ENCODE measurements around the gene AP1G1. TPM values are rescaled to one million over a fixed set of nuclear protein-coding genes. Genes with fewer than 3 reads are reported as not detected.
A peak's percentile ranks its signal among the peaks of the same experiment; 100 is the strongest.

Gene AP1G1
- polyA plus RNA-seq, 2 donors, result 16.9 to 23.5 TPM

- Histone ChIP-seq H3K4me3 (ENCODE audit: low read depth in 1 of 2, low read length in 2 of 2) (peak overlapping the region; percentile 78 to 79), H3K27ac (ENCODE audit: low read depth in 2 of 2, low read length in 1 of 2) (peak overlapping the region; percentile 85 to 87), H3K36me3 (ENCODE audit: control insufficient read depth in 2 of 2, insufficient read depth in 2 of 2, low read length in 1 of 2) (no peaks in the 10 kb centered on the region), H3K9me3 (ENCODE audit: control insufficient read depth in 2 of 2, insufficient read depth in 1 of 2, low read depth in 1 of 2, low read length in 1 of 2) (no peaks in the 10 kb centered on the region), H3K27me3 (ENCODE audit: control insufficient read depth in 1 of 2, insufficient read depth in 2 of 2, low read length in 2 of 2) (no peaks in the 10 kb centered on the region), H3K4me1 (ENCODE audit: control insufficient read depth in 2 of 2, insufficient read depth in 2 of 2, low read length in 1 of 2) (no peaks in the 10 kb centered on the region)
- WGBS, 2 donors, result 0 to 1% methylated on average over 51 to 59 of the region's 59 CpGs
Measured at GRCh38 chr16:71722801-71723536, 85.7 kb downstream of the AP1G1 start.

DNA sequence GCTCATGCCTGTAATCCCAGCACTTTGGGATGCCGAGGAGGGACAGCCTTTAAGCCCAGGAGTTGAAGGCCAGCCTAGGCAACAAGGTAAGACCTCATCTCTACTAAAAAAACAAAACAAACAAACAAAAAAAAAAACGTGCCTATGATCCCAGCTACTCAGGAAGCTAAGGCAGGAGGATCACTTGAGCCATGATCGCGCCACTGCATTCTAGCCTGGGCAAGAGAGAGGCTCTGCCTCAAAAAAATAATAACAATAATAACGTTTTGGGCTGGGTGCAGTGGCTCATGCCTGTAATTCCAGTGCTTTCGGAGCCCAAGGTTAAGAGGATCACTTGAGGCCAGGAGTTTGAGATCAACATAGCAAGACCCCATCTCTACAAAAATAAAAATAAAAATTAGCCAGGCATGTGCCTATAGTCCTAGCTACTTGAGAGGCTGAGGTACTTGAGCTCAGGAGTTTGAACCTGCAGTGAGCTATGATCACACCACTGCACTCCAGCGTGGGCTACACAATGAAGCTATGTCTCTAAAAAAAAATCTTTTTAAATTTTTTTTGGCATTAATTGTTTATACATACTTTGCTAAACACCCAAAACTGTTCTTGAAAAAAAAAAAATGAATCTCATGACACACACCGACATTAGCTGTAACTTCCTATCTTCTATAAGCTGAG lies 87.4 kb downstream of the AP1G1 start:
- H3K36me3 ChIP-seq (ENCODE audit: control insufficient read depth in 2 of 2, insufficient read depth in 2 of 2, low read length in 1 of 2), result no peaks in the 10 kb centered on the region
- H3K27ac ChIP-seq (ENCODE audit: low read depth in 2 of 2, low read length in 1 of 2), result no peak overlapping the region
- H3K9me3 ChIP-seq (ENCODE audit: control insufficient read depth in 2 of 2, insufficient read depth in 1 of 2, low read depth in 1 of 2, low read length in 1 of 2), result no peaks in the 10 kb centered on the region
- H3K4me1 ChIP-seq (ENCODE audit: control insufficient read depth in 2 of 2, insufficient read depth in 2 of 2, low read length in 1 of 2), result no peaks in the 10 kb centered on the region
- no peaks in the 10 kb centered on the region for H3K27me3 ChIP-seq (ENCODE audit: control insufficient read depth in 1 of 2, insufficient read depth in 2 of 2, low read length in 2 of 2)
- WGBS, 2 donors, result 71 to 75% methylated on average over 8 of the region's 8 CpGs
- H3K4me3 ChIP-seq (ENCODE audit: low read depth in 1 of 2, low read length in 2 of 2), result no peak overlapping the region

DNA sequence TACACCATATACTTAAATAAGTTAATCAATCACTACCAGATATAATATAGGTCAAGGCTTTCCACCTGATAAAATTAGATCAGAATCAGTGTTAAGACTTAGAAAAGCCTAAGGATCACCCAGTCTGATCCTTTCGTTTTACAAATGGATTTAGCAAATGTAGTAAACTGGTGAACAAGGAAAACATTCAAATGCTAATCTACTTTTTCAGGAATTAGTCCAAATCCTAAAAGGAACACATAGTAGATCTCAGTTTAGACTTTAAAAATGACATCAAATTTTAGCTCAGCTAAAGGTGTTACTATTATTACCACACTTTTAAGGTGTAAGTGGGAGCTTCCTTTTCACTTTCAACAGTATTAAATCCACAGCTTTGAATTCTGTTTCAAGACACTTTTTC lies 96.1 kb downstream of the AP1G1 start:
- H3K4me3 ChIP-seq (ENCODE audit: low read depth in 1 of 2, low read length in 2 of 2), result no peak overlapping the region
- no peaks in the 10 kb centered on the region for H3K27me3 ChIP-seq (ENCODE audit: control insufficient read depth in 1 of 2, insufficient read depth in 2 of 2, low read length in 2 of 2)
- H3K9me3 ChIP-seq (ENCODE audit: control insufficient read depth in 2 of 2, insufficient read depth in 1 of 2, low read depth in 1 of 2, low read length in 1 of 2), result no peaks in the 10 kb centered on the region
- no peaks in the 10 kb centered on the region for H3K4me1 ChIP-seq (ENCODE audit: control insufficient read depth in 2 of 2, insufficient read depth in 2 of 2, low read length in 1 of 2)
- WGBS, 2 donors, result 65 to 83% methylated on average over 1 of the region's 1 CpG
- H3K36me3 ChIP-seq (ENCODE audit: control insufficient read depth in 2 of 2, insufficient read depth in 2 of 2, low read length in 1 of 2), result no peaks in the 10 kb centered on the region
- H3K27ac ChIP-seq (ENCODE audit: low read depth in 2 of 2, low read length in 1 of 2), result no peak overlapping the region

- no peak overlapping the region for H3K27ac ChIP-seq (ENCODE audit: low read depth in 2 of 2, low read length in 1 of 2)
- no peaks in the 10 kb centered on the region for H3K4me1 ChIP-seq (ENCODE audit: control insufficient read depth in 2 of 2, insufficient read depth in 2 of 2, low read length in 1 of 2)
- H3K27me3 ChIP-seq (ENCODE audit: control insufficient read depth in 1 of 2, insufficient read depth in 2 of 2, low read length in 2 of 2), result no peaks in the 10 kb centered on the region
- 74 to 80% methylated on average over 3 of the region's 3 CpGs for WGBS, 2 donors
- H3K9me3 ChIP-seq (ENCODE audit: control insufficient read depth in 2 of 2, insufficient read depth in 1 of 2, low read depth in 1 of 2, low read length in 1 of 2), result no peaks in the 10 kb centered on the region
- H3K36me3 ChIP-seq (ENCODE audit: control insufficient read depth in 2 of 2, insufficient read depth in 2 of 2, low read length in 1 of 2), result no peaks in the 10 kb centered on the region
- no peak overlapping the region for H3K4me3 ChIP-seq (ENCODE audit: low read depth in 1 of 2, low read length in 2 of 2)
Measured at GRCh38 chr16:71711789-71712188, 96.8 kb downstream of the AP1G1 start.

GRCh38 chr16:71709229-71709781 lies 99.3 kb downstream of the AP1G1 start:
- H3K27ac ChIP-seq (ENCODE audit: low read depth in 2 of 2, low read length in 1 of 2), result no peak overlapping the region
- H3K9me3 ChIP-seq (ENCODE audit: control insufficient read depth in 2 of 2, insufficient read depth in 1 of 2, low read depth in 1 of 2, low read length in 1 of 2), result no peaks in the 10 kb centered on the region
- 39 to 49% methylated on average over 2 of the region's 2 CpGs for WGBS, 2 donors
- no peak overlapping the region for H3K4me3 ChIP-seq (ENCODE audit: low read depth in 1 of 2, low read length in 2 of 2)
- H3K4me1 ChIP-seq (ENCODE audit: control insufficient read depth in 2 of 2, insufficient read depth in 2 of 2, low read length in 1 of 2), result no peaks in the 10 kb centered on the region
- H3K27me3 ChIP-seq (ENCODE audit: control insufficient read depth in 1 of 2, insufficient read depth in 2 of 2, low read length in 2 of 2), result no peaks in the 10 kb centered on the region
- no peaks in the 10 kb centered on the region for H3K36me3 ChIP-seq (ENCODE audit: control insufficient read depth in 2 of 2, insufficient read depth in 2 of 2, low read length in 1 of 2)

GRCh38 chr16:71708696-71709095 lies 99.9 kb downstream of the AP1G1 start:
- no peak overlapping the region for H3K4me3 ChIP-seq (ENCODE audit: low read depth in 1 of 2, low read length in 2 of 2)
- no peak overlapping the region for H3K27ac ChIP-seq (ENCODE audit: low read depth in 2 of 2, low read length in 1 of 2)
- H3K9me3 ChIP-seq (ENCODE audit: control insufficient read depth in 2 of 2, insufficient read depth in 1 of 2, low read depth in 1 of 2, low read length in 1 of 2), result no peaks in the 10 kb centered on the region
- no peaks in the 10 kb centered on the region for H3K36me3 ChIP-seq (ENCODE audit: control insufficient read depth in 2 of 2, insufficient read depth in 2 of 2, low read length in 1 of 2)
- no peaks in the 10 kb centered on the region for H3K4me1 ChIP-seq (ENCODE audit: control insufficient read depth in 2 of 2, insufficient read depth in 2 of 2, low read length in 1 of 2)
- 92 to 96% methylated on average over 2 of the region's 2 CpGs for WGBS, 2 donors
- H3K27me3 ChIP-seq (ENCODE audit: control insufficient read depth in 1 of 2, insufficient read depth in 2 of 2, low read length in 2 of 2), result no peaks in the 10 kb centered on the region

DNA sequence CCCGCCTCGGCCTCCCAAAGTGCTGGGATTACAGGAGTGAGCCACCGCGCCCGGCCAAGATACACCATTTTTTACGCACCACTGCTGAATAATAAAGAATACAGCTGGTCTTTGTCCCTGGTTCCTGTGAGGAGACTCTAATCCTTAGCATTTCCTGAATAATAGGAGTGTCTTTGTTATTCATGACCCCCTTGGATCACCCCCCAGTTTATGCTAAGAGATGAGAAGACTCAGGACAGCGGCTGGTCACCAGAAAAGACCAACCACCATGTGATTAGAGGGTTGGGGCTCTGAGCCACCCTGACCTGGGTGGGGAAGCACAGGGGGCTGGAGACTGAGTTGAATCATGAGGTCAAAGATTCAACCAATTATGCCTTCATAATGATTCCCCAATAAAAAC lies 101.4 kb downstream of the AP1G1 start:
- no peaks in the 10 kb centered on the region for H3K4me1 ChIP-seq (ENCODE audit: control insufficient read depth in 2 of 2, insufficient read depth in 2 of 2, low read length in 1 of 2)
- no peak overlapping the region for H3K4me3 ChIP-seq (ENCODE audit: low read depth in 1 of 2, low read length in 2 of 2)
- H3K36me3 ChIP-seq (ENCODE audit: control insufficient read depth in 2 of 2, insufficient read depth in 2 of 2, low read length in 1 of 2), result no peaks in the 10 kb centered on the region
- H3K27ac ChIP-seq (ENCODE audit: low read depth in 2 of 2, low read length in 1 of 2), result no peak overlapping the region
- 93 to 98% methylated on average over 6 to 7 of the region's 7 CpGs for WGBS, 2 donors
- no peaks in the 10 kb centered on the region for H3K27me3 ChIP-seq (ENCODE audit: control insufficient read depth in 1 of 2, insufficient read depth in 2 of 2, low read length in 2 of 2)
- H3K9me3 ChIP-seq (ENCODE audit: control insufficient read depth in 2 of 2, insufficient read depth in 1 of 2, low read depth in 1 of 2, low read length in 1 of 2), result no peaks in the 10 kb centered on the region

DNA sequence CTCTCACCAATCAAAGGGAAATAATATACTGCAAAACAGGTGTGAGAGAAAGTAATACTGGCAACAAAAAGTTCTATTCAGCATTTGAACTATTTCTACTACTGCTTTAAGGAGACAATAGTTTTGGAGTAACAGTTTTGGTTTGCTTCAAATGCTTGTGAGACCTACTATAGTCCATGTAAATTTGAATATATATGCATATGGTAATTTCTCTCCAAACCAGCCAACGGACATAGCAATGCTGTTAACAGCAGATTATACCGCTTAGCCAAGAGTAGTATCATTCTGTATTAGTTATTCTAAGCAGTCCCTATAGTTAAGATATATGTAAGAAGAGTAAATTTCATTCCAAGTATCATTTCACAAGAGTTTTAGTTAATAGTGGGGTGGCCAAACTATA lies 102.6 kb downstream of the AP1G1 start:
- Histone ChIP-seq H3K27me3 (ENCODE audit: control insufficient read depth in 1 of 2, insufficient read depth in 2 of 2, low read length in 2 of 2) (no peaks in the 10 kb centered on the region), H3K4me3 (ENCODE audit: low read depth in 1 of 2, low read length in 2 of 2) (no peak overlapping the region), H3K4me1 (ENCODE audit: control insufficient read depth in 2 of 2, insufficient read depth in 2 of 2, low read length in 1 of 2) (no peaks in the 10 kb centered on the region), H3K27ac (ENCODE audit: low read depth in 2 of 2, low read length in 1 of 2) (no peak overlapping the region), H3K9me3 (ENCODE audit: control insufficient read depth in 2 of 2, insufficient read depth in 1 of 2, low read depth in 1 of 2, low read length in 1 of 2) (no peaks in the 10 kb centered on the region), H3K36me3 (ENCODE audit: control insufficient read depth in 2 of 2, insufficient read depth in 2 of 2, low read length in 1 of 2) (no peaks in the 10 kb centered on the region)
- WGBS, 2 donors, result 91 to 96% methylated on average over 2 of the region's 2 CpGs

GRCh38 chr16:71703333-71703732 lies 105.3 kb downstream of the AP1G1 start:
- WGBS, 2 donors, result 87% methylated on average over 1 of the region's 1 CpG
- Histone ChIP-seq H3K4me1 (ENCODE audit: control insufficient read depth in 2 of 2, insufficient read depth in 2 of 2, low read length in 1 of 2) (peaks cover 0 to 3% of the 10 kb centered on the region in 2 donors), H3K4me3 (ENCODE audit: low read depth in 1 of 2, low read length in 2 of 2) (no peak overlapping the region), H3K27ac (ENCODE audit: low read depth in 2 of 2, low read length in 1 of 2) (no peak overlapping the region), H3K36me3 (ENCODE audit: control insufficient read depth in 2 of 2, insufficient read depth in 2 of 2, low read length in 1 of 2) (no peaks in the 10 kb centered on the region), H3K9me3 (ENCODE audit: control insufficient read depth in 2 of 2, insufficient read depth in 1 of 2, low read depth in 1 of 2, low read length in 1 of 2) (no peaks in the 10 kb centered on the region), H3K27me3 (ENCODE audit: control insufficient read depth in 1 of 2, insufficient read depth in 2 of 2, low read length in 2 of 2) (no peaks in the 10 kb centered on the region)
